Putamen (tissue), 1 donor: ENCODE data around the gene SLC37A4.
"Not testable (repeated sequence)": the region's sequence is repeated elsewhere in the genome, so short reads cannot be mapped to it uniquely, and the experiment has no call there.

Experiments used
- DNase-seq: peaks from one replicate; pipeline ENCODE4 v3.0.0-alpha.2; 2016; ENCODE audit warnings: low spot score

The SLC37A4 gene

GRCh38 chr11:119030329-119031047, at the start of gene SLC37A4:
Gene SLC37A4, minus strand, starts transcription at chr11:119030877.
- peak; percentile 96 for DNase-seq

- no peak for DNase-seq
These were observed 48.2 kb upstream of the SLC37A4 start for GRCh38 chr11:119078675-119079420.

- DNase-seq: no peak
These were observed 47.2 kb upstream of the SLC37A4 start for GRCh38 chr11:119077839-119078238.

GRCh38 chr11:119067371-119068222, 36.9 kb upstream of the SLC37A4 start, which contains the start of gene VPS11:
Gene VPS11, plus strand, starts transcription at chr11:119067818. Its CDS starts 6 bp downstream, at chr11:119067824.
- peak; percentile 96 for DNase-seq

- DNase-seq: no peak
These were observed 34.7 kb upstream of the SLC37A4 start for GRCh38 chr11:119065369-119065768.

GRCh38 chr11:119062779-119063178, 32.1 kb upstream of the SLC37A4 start:
- no peak for DNase-seq

GRCh38 chr11:119061256-119061655, 30.6 kb upstream of the SLC37A4 start:
- no peak for DNase-seq

- not testable (repeated sequence) for DNase-seq
These were observed 28.5 kb upstream of the SLC37A4 start for GRCh38 chr11:119059128-119059527.

- DNase-seq: peak; percentile 95
These were observed 26.5 kb upstream of the SLC37A4 start, which contains the start of gene HYOU1 for GRCh38 chr11:119057000-119057769. Gene HYOU1, minus strand, starts transcription at chr11:119057205. Its CDS starts 1,045 bp downstream, at chr11:119056160.

- DNase-seq: no peak
These were observed 25.8 kb upstream of the SLC37A4 start for GRCh38 chr11:119056421-119056999.

- no peak for DNase-seq
These were observed 25.2 kb upstream of the SLC37A4 start for GRCh38 chr11:119055901-119056300.

GRCh38 chr11:119054418-119054817, 23.7 kb upstream of the SLC37A4 start:
- no peak for DNase-seq

GRCh38 chr11:119052163-119052814, 21.6 kb upstream of the SLC37A4 start:
- DNase-seq: no peak

- no peak for DNase-seq
These were observed 20.9 kb upstream of the SLC37A4 start for GRCh38 chr11:119051440-119052162.

GRCh38 chr11:119049081-119049480, 18.4 kb upstream of the SLC37A4 start:
- DNase-seq: no peak

- DNase-seq: no peak
These were observed 18.0 kb upstream of the SLC37A4 start for GRCh38 chr11:119048644-119049043.

- no peak for DNase-seq
These were observed 16.5 kb upstream of the SLC37A4 start for GRCh38 chr11:119047205-119047604.

GRCh38 chr11:119046489-119046888, 15.8 kb upstream of the SLC37A4 start:
- DNase-seq: no peak

GRCh38 chr11:119044708-119045107, 14.0 kb upstream of the SLC37A4 start:
- DNase-seq: no peak

- DNase-seq: no peak
These were observed 12.2 kb upstream of the SLC37A4 start for GRCh38 chr11:119042927-119043326.
